Hematopoietic multipotent progenitor cell treated with erythropoietin and hydrocortisone succinate and interleukin-3 and kit ligand, for 17 days (in vitro differentiated cells): Measurements from ENCODE around the gene LAMA2.

ENCODE experiments used
- DNase-seq: peaks from one replicate; pipeline ENCODE4 v3.0.0-alpha.2; 2015; ENCODE audit warnings: low spot score

LAMA2 gene

GRCh38 chr6:129317931-129318820 is 435.2 kb downstream of the LAMA2 start:
- no peak for DNase-seq

- no peak for DNase-seq
Measured at GRCh38 chr6:129320892-129321291, 438.0 kb downstream of the LAMA2 start.

- DNase-seq, result no peak
Measured at GRCh38 chr6:129321303-129321702, 438.4 kb downstream of the LAMA2 start.

GRCh38 chr6:129324345-129324744 is 441.4 kb downstream of the LAMA2 start:
- DNase-seq, result no peak

GRCh38 chr6:129329678-129330077 is 446.7 kb downstream of the LAMA2 start:
- no peak for DNase-seq

- no peak for DNase-seq
Measured at GRCh38 chr6:129331450-129332138, 448.7 kb downstream of the LAMA2 start.

GRCh38 chr6:129335792-129336191 is 452.9 kb downstream of the LAMA2 start:
- DNase-seq, result no peak

GRCh38 chr6:129338683-129339082 is 455.7 kb downstream of the LAMA2 start:
- DNase-seq, result no peak

GRCh38 chr6:129340983-129341382 is 458.0 kb downstream of the LAMA2 start:
- DNase-seq, result no peak

GRCh38 chr6:129342243-129342642 is 459.3 kb downstream of the LAMA2 start:
- no peak for DNase-seq

GRCh38 chr6:129342796-129343195 is 459.9 kb downstream of the LAMA2 start:
- no peak for DNase-seq

- no peak for DNase-seq
Measured at GRCh38 chr6:129344379-129344778, 461.4 kb downstream of the LAMA2 start.

- DNase-seq, result no peak
Measured at GRCh38 chr6:129345890-129346289, 463.0 kb downstream of the LAMA2 start.

- DNase-seq, result no peak
Measured at GRCh38 chr6:129346964-129347363, 464.0 kb downstream of the LAMA2 start.

GRCh38 chr6:129350278-129350677 is 467.3 kb downstream of the LAMA2 start:
- DNase-seq, result no peak

- no peak for DNase-seq
Measured at GRCh38 chr6:129351807-129352206, 468.9 kb downstream of the LAMA2 start.

GRCh38 chr6:129353067-129353466 is 470.1 kb downstream of the LAMA2 start:
- DNase-seq, result no peak

GRCh38 chr6:129356129-129356528 is 473.2 kb downstream of the LAMA2 start:
- DNase-seq, result no peak

- no peak for DNase-seq
Measured at GRCh38 chr6:129359811-129360681, 477.1 kb downstream of the LAMA2 start.

GRCh38 chr6:129360682-129360955 is 477.7 kb downstream of the LAMA2 start:
- DNase-seq, result no peak

GRCh38 chr6:129364037-129364436 is 481.1 kb downstream of the LAMA2 start:
- DNase-seq, result no peak

- no peak for DNase-seq
Measured at GRCh38 chr6:129364767-129365166, 481.8 kb downstream of the LAMA2 start.

GRCh38 chr6:129368076-129368475 is 485.1 kb downstream of the LAMA2 start:
- no peak for DNase-seq
